Fibroblast of lung (primary cell): Measurements from ENCODE around the gene PAX2.

Experiments used
- CTCF ChIP-seq, 2 donors: IDR thresholded peaks in 1 of 2; conservative IDR thresholded peaks in 1 of 2; 1 replicate in 1 of 2; 2 replicates in 1 of 2; pipeline ENCODE4 v1.5.1; 2011 to 2012; ENCODE audit warnings: low read length in 2 of 2, control low read depth in 1 of 2, inconsistent platforms in 1 of 2, low read depth in 1 of 2, mild to moderate bottlenecking in 1 of 2
- EZH2 ChIP-seq: IDR thresholded peaks from 2 replicates; pipeline ENCODE4 v1.5.1; 2012; ENCODE audit warnings: low read length, control low read depth, mild to moderate bottlenecking; ENCODE audit errors: missing control alignments

GRCh38 chr10:100837300-100837699, 91.9 kb downstream of the PAX2 start:
- TF ChIP-seq CTCF (conservative IDR thresholded peaks at IDR 0.05 in 1 of 2, IDR thresholded peaks at IDR 0.05 in 1 of 2; ENCODE audit: low read depth in 1 of 2, low read length in 2 of 2) (no peak), EZH2 (no peak)
